ENCODE measurements around the gene SNX22. TPM values are rescaled to one million over a fixed set of nuclear protein-coding genes. Genes with fewer than 3 reads are reported as not detected.

The SNX22 gene
- total RNA-seq, 4 donors from 2014 or later: 0.19 to 0.42 (median 0.33) TPM; not detected in 1

GRCh38 chr15:64158363-64159134 lies 7.0 kb downstream of the SNX22 start:
- Histone ChIP-seq H3K27me3 (no peaks in the 10 kb centered on the region), H3K9me3 (no peaks in the 10 kb centered on the region), H3K4me3 (no peak overlapping the region), H3K27ac (replicated peaks in 1 of 4) (no peak overlapping the region), H3K36me3 (peaks cover 62 to 78% (median 74%) of the 10 kb centered on the region in 4 donors), H3K4me1 (peaks cover 55 to 66% (median 58%) of the 10 kb centered on the region in 4 donors)
- no peak for TF ChIP-seq POLR2AphosphoS5 (IDR thresholded peaks at IDR 0.05)
- TF ChIP-seq CTCF (IDR thresholded peaks at IDR 0.05): no peak
- TF ChIP-seq POLR2A (IDR thresholded peaks at IDR 0.05; ENCODE audit: low read depth): no peak
- TF ChIP-seq EP300 (IDR thresholded peaks at IDR 0.05): no peak
- no peak for DNase-seq (ENCODE audit: extremely low spot score)
- intact Hi-C loops (cut with DNase I): no loop called here
- 88% methylated on average over 11 of the region's 11 CpGs for WGBS

- WGBS: 56% methylated on average over 12 of the region's 12 CpGs
- intact Hi-C loops (cut with DNase I): loop anchor here (5.0 to 10.0 kb wide), 2 partner anchors 195 to 223 kb away; partner anchors contain the start of genes CSNK1G1, PCLAF and TRIP4
- no peak for DNase-seq (ENCODE audit: extremely low spot score)
- Histone ChIP-seq H3K27me3 (no peaks in the 10 kb centered on the region), H3K4me1 (peaks cover 46 to 62% (median 52%) of the 10 kb centered on the region in 4 donors), H3K4me3 (peak overlapping the region; percentile 75 to 84 (median 82)), H3K27ac (replicated peaks in 1 of 4) (peak overlapping the region; percentile 80 to 90 (median 86)), H3K36me3 (peaks cover 41 to 49% (median 48%) of the 10 kb centered on the region in 4 donors), H3K9me3 (no peaks in the 10 kb centered on the region)
- no peak for TF ChIP-seq CTCF (IDR thresholded peaks at IDR 0.05)
- no peak for TF ChIP-seq POLR2AphosphoS5 (IDR thresholded peaks at IDR 0.05)
- no peak for TF ChIP-seq POLR2A (IDR thresholded peaks at IDR 0.05; ENCODE audit: low read depth)
- no peak for TF ChIP-seq EP300 (IDR thresholded peaks at IDR 0.05)
These were observed 10.4 kb downstream of the SNX22 start for GRCh38 chr15:64161688-64162477.

GRCh38 chr15:64162478-64162868 lies 10.9 kb downstream of the SNX22 start:
- DNase-seq (ENCODE audit: extremely low spot score): no peak
- Histone ChIP-seq H3K4me3 (peak overlapping the region; percentile 75 to 84 (median 82)), H3K4me1 (peaks cover 46 to 56% (median 52%) of the 10 kb centered on the region in 4 donors), H3K36me3 (peaks cover 35 to 43% (median 42%) of the 10 kb centered on the region in 4 donors), H3K9me3 (no peaks in the 10 kb centered on the region), H3K27me3 (no peaks in the 10 kb centered on the region), H3K27ac (replicated peaks in 1 of 4) (peak overlapping the region; percentile 80 to 90 (median 86))
- TF ChIP-seq EP300 (IDR thresholded peaks at IDR 0.05) (no peak), POLR2AphosphoS5 (IDR thresholded peaks at IDR 0.05) (no peak), POLR2A (IDR thresholded peaks at IDR 0.05; ENCODE audit: low read depth) (no peak), CTCF (IDR thresholded peaks at IDR 0.05) (no peak)
- intact Hi-C loops (cut with DNase I): loop anchor here (5.0 to 10.0 kb wide), 2 partner anchors 195 to 222 kb away; partner anchors contain the start of genes CSNK1G1, PCLAF and TRIP4
- WGBS: 4% methylated on average over 12 of the region's 21 CpGs

- Histone ChIP-seq H3K27ac (replicated peaks in 1 of 4) (peak within 1 kb of the TSS; percentile 80 to 90 (median 86)), H3K36me3 (peaks cover 30 to 38% (median 36%) of the 10 kb centered on the region in 4 donors), H3K4me1 (peaks cover 46 to 53% (median 49%) of the 10 kb centered on the region in 4 donors), H3K4me3 (peak within 1 kb of the TSS; percentile 75 to 84 (median 82)), H3K9me3 (no peaks in the 10 kb centered on the region), H3K27me3 (no peaks in the 10 kb centered on the region)
- peak; percentile 80 for TF ChIP-seq POLR2A (IDR thresholded peaks at IDR 0.05; ENCODE audit: low read depth)
- TF ChIP-seq CTCF (IDR thresholded peaks at IDR 0.05): peak in 2 of 3 experiments; percentile 52 to 57
- TF ChIP-seq POLR2AphosphoS5 (IDR thresholded peaks at IDR 0.05): peak; percentile 84 to 93
- TF ChIP-seq EP300 (IDR thresholded peaks at IDR 0.05): no peak
- under 1% methylated on average over 22 of the region's 69 CpGs for WGBS
- peak; percentile 99 for DNase-seq (ENCODE audit: extremely low spot score)
- intact Hi-C loops (cut with DNase I): loop anchor here (5.0 to 10.0 kb wide), 2 partner anchors 194 to 222 kb away; partner anchors contain the start of genes CSNK1G1, PCLAF and TRIP4
These were observed 11.5 kb downstream of the SNX22 start, which contains the start of gene PPIB for GRCh38 chr15:64162869-64163658. Gene PPIB, minus strand, starts transcription at chr15:64163022. Its CDS starts 36 bp downstream, at chr15:64162986.

All from esophagus muscularis mucosa (tissue), 4 donors.